ENCODE measurements around the gene PPIA.

PPIA gene

DNA sequence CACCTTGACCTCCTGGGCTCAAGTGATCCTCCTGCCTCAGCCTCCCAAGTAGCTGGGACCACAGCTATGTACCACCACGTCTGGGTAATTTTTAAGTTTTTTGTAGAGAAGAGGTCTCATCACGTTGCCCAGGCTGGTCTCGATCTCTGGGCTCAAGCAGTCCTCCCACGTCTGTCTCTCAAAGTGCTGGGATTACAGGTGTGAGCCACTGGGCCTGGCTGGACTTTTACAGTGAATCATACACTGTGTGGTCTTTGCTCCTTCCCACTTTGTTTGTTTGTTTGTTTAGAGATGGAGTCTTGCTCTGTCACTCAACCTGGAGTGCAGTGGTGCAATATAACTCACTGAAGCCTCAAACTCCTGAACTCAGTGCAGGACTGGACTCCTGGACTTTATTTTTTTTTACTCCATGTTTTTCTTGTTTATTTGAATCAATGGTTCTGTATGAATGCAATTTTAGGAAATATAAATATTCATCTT lies 12.5 kb downstream of the PPIA start:
- Histone ChIP-seq H3K4me1 (no peaks in the 10 kb centered on the region), H3K36me3 (peaks cover 5% of the 10 kb centered on the region), H3K4me3 (ENCODE audit: low read depth, low read length) (no peak overlapping the region), H3K27me3 (no peaks in the 10 kb centered on the region), H3K9me3 (no peaks in the 10 kb centered on the region)
- DNase-seq, result no peak
- TF ChIP-seq CTCF (IDR thresholded peaks at IDR 0.05; ENCODE audit: low read depth, low read length), result no peak

- Histone ChIP-seq H3K4me3 (ENCODE audit: low read depth, low read length) (no peak overlapping the region), H3K9me3 (no peaks in the 10 kb centered on the region)
- no peak for TF ChIP-seq CTCF (IDR thresholded peaks at IDR 0.05; ENCODE audit: low read depth, low read length)
Measured at GRCh38 chr7:44811093-44811492, 14.6 kb downstream of the PPIA start.

DNA sequence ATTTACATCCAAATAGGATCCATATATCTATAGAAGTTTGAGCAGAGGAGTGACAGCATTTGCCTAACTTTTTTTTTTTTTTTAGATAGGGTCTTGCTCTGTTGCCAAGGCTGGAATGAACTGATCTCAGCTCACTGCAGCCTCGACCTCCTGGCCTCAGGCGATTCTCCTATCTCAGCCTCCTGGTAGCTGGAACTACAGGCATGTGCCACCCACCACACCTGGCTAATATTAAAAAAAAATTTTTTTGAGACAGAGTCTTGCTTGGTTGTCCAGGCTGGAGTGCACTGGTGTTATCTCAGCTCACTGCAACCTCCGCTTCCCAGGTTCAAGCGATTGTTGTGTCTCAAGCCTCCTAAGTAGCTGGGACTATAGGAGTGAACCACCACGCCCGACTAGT lies 15.1 kb downstream of the PPIA start:
- TF ChIP-seq CTCF (IDR thresholded peaks at IDR 0.05; ENCODE audit: low read depth, low read length), result no peak
- Histone ChIP-seq H3K36me3 (no peaks in the 10 kb centered on the region), H3K9me3 (no peaks in the 10 kb centered on the region), H3K4me1 (no peaks in the 10 kb centered on the region), H3K27me3 (no peaks in the 10 kb centered on the region), H3K4me3 (ENCODE audit: low read depth, low read length) (no peak overlapping the region)
- DNase-seq, result no peak

More at GRCh38 chr7:44811093-44811492, 14.6 kb downstream of the PPIA start:
- Histone ChIP-seq H3K36me3 (no peaks in the 10 kb centered on the region), H3K4me1 (no peaks in the 10 kb centered on the region), H3K27me3 (no peaks in the 10 kb centered on the region)
- no peak for DNase-seq

DNA sequence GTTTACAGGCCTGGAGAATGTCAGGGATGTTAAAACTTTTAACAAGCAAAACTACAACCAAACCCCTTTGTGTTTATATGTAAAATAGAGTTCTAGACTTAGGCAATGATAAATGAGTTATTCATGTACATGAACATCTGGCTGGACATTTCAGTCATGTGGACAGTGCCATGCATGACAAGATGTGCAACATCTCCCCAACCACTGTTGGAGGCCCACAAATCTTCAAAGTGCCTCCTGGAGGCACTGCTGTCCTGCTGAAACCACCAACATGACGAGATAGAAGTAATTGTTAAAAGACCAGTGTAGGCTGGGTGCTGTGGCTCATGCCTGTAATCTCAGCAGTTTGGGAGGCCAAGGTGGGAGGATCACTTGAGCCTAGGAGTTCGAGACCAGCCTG lies 18.4 kb downstream of the PPIA start:
- no peaks in the 10 kb centered on the region for H3K4me1 ChIP-seq
- DNase-seq, result no peak
- no peak overlapping the region for H3K4me3 ChIP-seq (ENCODE audit: low read depth, low read length)
- H3K36me3 ChIP-seq, result no peaks in the 10 kb centered on the region
- TF ChIP-seq CTCF (IDR thresholded peaks at IDR 0.05; ENCODE audit: low read depth, low read length), result no peak
- no peaks in the 10 kb centered on the region for H3K27me3 ChIP-seq
- H3K9me3 ChIP-seq, result no peaks in the 10 kb centered on the region

- peaks cover 1% of the 10 kb centered on the region; the same call in 1 of the 2 replicates for H3K36me3 ChIP-seq
- H3K9me3 ChIP-seq, result no peaks in the 10 kb centered on the region
- no peak for TF ChIP-seq CTCF (IDR thresholded peaks at IDR 0.05; ENCODE audit: low read depth, low read length)
- DNase-seq, result no peak
- no peaks in the 10 kb centered on the region for H3K4me1 ChIP-seq
- no peaks in the 10 kb centered on the region for H3K27me3 ChIP-seq
- no peak overlapping the region for H3K4me3 ChIP-seq (ENCODE audit: low read depth, low read length)
Measured at GRCh38 chr7:44819292-44819691, 22.8 kb downstream of the PPIA start.

DNA sequence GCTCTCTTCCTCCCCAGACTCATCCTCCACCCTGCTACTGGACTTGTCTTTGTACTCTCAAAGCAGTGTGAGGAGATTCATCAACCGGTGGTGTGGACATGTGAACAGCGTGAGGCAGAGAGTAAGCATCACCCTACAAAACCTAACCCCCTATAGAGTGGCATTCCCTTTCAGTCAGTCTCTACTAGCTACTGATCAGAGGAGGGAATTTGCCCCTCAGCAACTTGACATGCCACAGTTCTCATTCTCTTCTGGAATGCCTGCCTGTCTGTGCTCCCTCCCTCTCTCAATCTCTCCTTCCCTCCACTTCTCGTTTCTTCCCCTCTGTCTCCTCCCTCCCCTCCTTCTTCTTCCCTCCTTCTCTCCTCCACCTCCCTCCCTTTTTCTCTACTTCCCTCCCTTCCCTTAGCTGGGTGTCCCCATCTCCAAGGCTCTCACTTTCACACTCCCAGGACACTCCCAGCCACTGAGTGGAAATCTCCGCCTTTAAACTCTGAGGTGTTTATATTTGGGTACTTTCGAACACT lies 26.8 kb downstream of the PPIA start:
- DNase-seq, result no peak
- TF ChIP-seq CTCF (IDR thresholded peaks at IDR 0.05; ENCODE audit: low read depth, low read length), result no peak
- no peaks in the 10 kb centered on the region for H3K9me3 ChIP-seq
- H3K4me1 ChIP-seq, result no peaks in the 10 kb centered on the region
- H3K4me3 ChIP-seq (ENCODE audit: low read depth, low read length), result no peak overlapping the region
- peaks cover 33% of the 10 kb centered on the region for H3K36me3 ChIP-seq
- H3K27me3 ChIP-seq, result no peaks in the 10 kb centered on the region
